NCI-H2196 treated with DMSO at 0.1 percent for 48 hours (cell line): ENCODE measurements around the gene SNCA.

ENCODE experiments used
- DNase-seq: peaks from one replicate; lab custom pipeline; 2025; ENCODE audit not compliant: unreplicated experiment; lab: John Stamatoyannopoulos, UW

Gene SNCA

DNA sequence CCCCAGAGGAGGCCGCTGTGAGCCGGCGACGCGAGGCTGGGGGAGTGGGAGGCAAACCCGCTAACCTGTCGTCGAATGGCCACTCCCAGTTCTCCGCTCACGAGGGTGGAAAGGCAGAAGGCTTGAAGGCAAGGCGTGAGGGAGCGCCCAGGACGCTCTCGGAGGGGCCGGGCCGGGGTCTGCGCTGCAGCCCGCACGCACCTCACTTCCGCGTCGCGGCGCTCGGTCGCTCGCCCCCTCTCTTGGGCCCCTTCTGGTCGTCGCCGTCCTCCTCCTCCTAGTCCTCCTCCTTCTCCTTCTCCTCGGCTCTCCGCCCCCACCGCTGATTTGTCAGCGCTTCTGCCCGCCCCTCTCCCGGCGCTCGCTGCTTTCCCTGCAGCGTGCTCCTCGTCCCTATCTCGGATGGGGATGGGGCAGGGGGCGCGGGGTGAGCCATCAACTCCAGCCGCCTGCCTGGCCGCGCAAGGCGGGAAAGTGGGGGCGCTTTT lies at the start of gene SNCA:
Gene SNCA (minus strand): TSS at position 265 of the 488 bp plus-strand sequence. CDS start 1,494 bp downstream, outside the sequence.
- DNase-seq, result peak; percentile 43

DNA sequence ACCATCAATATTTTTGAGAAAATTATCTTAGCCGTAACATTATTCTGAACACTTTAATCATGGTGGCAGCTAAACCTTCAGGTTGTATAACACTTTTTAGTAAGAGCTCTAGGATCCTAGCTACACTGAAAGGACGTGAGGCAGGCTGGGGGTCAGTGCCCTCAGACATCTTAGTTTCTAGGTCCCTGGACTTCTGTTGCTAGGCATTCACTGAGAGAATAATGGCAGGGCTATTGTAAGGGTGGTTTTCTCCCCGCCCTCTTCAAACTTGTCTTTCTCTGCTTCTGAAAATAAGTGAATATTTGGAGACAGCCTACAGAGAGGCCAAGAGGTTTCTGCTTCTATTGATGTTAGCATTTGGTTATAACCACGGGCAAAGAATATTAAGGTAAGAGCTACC lies 42.3 kb upstream of the SNCA start:
- no peak for DNase-seq

DNA sequence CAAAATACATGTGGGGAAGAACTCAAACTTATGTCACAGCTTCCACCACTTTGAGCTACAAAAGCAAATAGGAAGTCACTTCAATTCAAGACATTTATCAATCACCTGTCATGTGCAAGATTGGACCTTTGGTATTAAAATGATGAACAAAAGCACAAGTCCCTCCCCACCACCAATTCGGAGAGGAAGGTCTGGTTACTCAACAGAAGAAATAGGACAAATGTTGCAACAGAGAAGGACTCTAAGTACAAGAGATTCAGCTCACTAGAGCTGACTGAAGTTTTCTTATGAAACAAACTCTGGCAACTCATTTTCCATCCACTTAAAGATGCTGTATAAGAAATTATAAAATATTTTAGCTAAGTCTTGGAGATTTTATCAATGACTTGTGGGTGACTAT lies 41.6 kb upstream of the SNCA start:
- DNase-seq, result no peak

DNA sequence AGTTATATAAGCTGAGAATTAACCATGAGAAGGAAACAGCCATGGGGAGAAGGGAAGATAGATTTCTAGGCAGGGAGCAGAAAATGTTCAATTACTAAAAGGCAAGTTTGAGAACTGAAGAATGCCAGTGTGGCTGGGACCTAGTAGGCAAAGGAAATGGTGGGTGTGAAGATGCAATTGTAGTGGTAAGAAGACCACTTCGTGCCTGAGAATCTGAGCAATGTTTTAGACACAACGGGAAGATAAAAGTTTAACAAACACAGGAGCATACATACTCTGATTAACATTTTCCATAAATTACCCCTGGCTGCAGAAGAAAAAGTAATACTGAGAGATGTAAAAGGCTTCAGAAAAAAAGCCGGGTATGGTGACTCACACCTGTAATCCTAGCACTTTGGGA lies 39.6 kb upstream of the SNCA start:
- DNase-seq, result no peak

DNA sequence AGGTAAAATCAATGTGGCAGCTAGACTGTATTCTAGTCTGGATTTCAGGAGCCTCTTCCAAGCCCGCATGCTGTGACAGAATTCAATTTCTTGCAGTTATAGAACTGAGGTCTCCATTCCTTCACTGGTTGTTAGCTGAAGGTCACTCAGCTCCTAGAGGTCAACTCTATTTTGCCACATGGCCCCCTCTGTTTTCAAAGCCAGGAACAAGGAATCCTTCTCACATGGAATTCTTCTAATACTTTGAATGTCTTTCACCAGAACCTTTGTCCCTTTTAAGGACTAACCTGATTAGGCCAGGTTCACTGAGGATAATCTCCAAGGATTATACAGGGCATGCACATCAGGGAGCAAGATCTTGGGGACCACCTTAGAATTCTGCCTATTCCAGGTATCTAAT lies 34.2 kb upstream of the SNCA start:
- DNase-seq, result no peak

DNA sequence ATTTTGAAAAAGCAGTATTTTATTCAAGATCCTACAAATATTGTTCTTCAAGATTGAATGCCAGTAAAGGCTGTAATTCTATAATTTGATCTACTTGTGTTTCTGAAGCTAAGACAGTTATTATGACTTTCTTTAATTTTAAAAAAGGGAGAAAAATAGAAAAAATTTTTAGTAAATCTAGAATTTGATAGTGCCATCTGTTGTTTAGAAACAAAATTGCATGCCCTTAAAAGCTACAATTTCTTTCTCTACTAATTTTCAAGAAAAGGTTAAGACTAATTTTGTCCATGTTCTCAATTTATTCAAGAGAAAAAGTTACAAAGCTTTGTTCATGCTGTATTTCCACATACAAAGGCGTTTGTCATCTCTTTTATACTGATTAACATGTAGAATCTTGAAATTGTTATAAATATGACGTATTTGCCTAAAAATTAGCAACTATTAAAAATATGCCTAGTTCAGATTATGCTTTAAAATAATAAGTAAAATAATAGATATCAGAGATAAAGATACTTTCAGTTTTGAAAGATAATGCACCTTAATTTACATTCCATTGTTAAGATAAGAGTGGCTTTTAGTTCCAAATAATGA lies 32.1 kb upstream of the SNCA start:
- DNase-seq, result no peak

DNA sequence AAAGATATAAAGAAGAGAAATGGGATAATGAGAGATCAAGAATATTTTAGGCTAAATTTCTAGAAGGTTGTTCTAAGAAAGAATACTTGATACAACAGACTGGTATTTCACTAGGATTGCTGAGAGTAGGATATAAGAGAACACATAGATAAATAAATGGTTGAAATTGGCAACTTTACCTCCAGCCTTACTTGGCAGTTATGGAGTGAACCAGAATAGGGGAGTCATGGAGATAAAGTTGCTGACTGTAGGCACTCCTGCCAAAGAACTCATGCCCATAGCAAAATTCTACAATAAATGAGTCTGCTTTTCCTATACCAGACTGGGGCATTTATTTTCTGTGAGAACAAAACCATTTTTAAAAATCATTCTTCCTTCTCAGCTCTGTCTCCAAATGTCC lies 31.3 kb upstream of the SNCA start:
- DNase-seq, result no peak

DNA sequence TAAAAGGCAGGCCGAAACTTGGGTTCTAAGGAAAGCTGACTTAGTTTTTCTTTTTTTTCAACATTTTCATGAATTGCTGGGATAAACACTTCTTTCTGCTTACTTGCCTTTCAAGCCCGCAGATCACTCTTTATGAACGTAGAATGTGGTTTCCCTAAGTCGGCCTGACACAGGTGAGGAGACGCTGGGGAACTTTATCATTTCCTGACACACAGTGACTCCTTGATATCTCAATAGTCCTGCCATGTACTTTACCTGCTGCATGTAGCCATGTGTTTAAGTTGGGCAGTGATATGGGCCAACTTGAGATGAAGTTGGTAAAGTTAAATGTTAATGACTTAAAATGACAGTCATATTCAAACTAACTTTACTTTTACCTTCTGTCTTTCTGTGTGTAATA lies 26.6 kb upstream of the SNCA start:
- DNase-seq, result no peak

DNA sequence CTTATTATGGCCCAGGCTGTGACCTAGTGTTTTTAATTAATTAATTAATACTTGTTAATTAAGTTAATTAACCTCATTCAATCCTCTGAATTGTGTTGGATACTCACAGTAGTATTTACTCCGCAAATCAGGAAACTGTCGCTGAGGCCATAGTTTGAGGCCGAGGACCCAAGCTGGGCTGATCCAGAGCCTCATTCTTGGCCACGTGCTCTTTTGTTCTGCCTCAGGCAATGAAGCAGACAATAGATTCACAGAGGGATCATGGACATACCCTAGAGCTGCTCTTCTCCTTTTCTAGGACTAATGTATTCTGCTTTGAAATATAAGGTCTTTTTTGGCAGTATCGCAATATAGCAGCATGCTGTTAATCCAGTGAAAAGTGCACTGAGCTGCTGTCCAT lies 24.0 kb upstream of the SNCA start:
- no peak for DNase-seq

DNA sequence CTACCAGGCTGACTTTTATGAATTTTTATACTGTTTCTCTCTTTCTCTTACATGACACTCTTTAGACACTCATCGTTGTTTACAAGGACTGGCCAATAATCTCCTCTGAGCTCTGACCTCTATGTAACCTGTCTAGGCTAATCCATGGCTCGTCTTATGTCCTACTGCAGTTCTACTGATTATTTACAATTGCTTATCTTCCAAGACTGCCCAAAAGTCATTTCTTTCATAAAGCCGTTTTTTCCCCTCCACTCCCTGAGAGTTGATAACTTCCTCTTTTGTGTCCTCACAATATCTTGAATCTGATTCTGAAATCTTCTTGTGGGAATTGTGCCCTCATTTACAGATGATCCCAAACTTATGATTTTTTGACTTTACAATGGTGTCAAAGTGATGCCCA lies 18.3 kb upstream of the SNCA start:
- no peak for DNase-seq

DNA sequence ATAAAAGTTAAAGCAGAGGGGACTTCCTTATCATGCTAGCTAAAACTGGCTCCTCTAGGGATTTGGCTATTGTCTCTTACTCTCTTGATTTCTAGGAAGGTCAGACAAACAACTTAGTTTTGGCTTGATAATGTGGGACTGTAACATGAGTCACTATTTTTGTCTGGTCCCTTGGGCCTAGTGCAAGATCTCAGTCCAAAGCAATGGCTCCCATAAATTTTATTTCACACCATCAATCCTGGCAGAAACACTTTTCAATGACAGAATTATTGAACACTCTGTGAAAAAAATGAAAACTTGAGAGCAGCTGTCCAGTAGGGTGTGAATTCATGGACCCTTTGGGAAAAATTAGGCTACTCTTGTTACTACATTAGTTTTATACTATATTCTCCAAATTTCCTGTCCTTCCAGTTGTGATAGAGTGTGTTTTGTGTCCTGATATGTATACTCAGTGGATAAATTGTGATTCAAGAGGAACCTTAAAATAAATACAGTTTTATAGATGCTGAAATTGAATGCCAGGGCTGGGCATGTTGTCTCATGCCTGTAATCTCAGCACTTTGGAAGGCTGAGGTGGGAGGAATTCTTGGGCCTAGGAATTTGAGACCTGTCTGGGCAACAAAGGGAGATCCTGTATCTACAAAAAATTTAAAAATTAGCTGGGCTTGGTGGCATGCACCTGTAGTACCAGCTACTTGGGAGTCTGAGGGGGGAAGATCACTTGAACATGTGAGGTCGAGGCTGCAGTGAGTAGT lies 10.8 kb upstream of the SNCA start:
- no peak for DNase-seq

DNA sequence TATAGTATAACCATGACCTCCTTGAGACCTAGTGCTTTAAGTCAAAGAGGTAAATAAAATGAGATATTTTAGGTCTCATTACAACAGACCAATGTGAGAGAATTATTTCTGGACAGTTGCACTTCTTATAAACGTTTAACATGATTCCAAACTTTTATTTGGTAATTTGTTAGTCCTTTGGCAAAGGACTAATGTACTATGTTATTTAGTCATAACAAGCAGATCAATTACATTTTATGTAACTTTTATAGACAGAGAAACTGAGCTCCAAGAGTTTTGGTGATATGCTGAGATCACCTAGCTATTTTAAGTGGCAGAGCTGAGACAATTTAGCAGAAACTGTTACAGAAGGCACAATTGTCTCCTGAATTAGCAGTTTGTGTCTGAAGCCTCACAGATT lies 2.6 kb upstream of the SNCA start:
- no peak for DNase-seq

DNA sequence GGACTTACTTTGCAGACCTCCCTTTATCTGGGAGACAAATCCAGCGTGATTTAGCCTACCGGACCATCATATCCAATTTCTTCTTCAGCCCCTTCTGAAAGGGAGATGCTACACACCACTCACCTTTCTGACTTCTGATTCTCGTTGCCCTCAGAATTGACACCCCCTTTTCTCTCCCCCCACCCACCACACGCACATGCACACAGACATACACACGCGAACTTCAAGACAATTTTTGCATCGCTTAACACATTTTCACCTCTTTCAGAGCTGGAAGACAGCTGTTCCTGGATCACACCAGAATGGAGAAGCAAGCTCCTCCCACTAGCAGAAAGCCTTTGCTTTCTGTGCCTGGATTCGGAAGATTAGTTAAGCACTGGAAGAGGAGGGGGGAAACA lies 1.0 kb upstream of the SNCA start:
- DNase-seq, result no peak

DNA sequence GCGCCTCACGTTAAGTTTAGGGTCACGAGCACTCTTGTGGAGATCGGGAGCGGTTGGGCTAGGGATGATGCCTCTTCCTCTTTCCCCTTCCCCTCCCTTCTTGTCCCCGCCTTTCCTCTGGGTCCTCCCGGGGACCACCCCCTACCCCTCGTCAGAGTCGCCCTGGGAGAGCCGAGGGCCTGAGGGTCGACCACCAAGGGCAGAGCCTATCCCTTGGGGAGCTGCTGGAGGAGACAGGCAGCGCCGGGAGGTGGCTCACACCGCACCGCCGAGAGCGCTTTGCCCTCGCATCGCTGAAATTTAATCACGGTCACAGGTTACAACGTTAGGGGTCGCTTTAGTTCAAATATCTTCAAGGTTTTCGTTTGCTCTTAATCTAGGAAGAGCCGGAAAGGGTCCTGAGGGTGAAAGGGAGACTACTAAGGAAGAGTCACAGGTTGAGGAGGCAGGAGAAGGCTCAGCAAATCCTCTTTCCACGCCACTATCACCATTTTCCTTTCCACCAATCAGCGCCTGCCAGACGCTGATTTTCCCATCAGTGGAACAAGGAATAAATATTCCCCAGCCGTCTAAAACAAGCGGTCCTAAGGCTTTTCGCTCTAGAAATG lies 528 bp upstream of the SNCA start:
- peak; percentile 6 for DNase-seq

DNA sequence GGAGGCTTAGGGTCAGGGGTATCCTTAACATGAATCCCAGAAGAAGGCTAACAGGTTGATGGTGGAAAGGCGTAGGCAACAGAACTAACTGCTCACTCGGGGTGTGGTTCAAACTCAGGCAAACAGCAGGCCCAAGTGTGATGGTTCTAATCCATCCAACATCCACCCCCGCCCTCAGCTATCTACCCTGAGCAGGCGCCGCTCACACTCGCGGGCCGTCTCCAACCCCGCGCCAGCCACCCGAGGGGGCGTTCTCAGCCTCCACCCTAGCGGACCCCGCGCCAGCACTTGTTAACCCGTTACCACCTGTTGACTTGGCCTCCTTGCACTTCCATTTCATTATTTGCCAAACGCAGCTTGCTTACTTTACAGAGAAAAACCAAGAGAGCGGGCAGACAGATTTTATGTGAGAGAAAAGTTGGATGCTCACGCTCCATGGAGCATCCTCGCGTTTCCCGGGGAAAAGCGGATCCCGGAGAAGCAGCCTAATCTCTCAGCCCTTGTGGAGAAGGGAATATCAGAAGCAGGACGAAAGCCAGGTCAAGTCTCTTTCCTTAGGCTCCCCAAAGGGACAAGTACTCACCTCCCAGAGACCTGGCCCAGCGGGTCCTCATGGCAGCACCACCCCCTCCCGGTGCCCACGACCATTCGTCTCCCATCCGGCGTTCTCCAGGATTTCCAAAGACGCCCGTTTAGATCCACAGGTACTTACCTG lies 773 bp downstream of the SNCA start:
- DNase-seq, result no peak

DNA sequence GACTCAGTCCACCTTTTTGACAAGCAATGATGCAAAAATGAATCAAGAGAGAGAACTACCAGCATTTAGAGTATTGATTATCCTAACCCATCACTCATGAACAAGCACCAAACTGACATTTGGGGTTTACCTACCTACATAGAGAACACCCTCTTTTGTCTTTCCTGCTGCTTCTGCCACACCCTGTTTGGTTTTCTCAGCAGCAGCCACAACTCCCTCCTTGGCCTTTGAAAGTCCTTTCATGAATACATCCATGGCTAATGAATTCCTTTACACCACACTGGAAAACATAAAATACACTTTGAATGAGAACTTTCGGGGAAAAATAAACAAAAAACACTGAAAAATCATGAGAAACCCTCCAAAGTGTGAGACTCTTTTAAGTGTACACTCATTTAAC lies 1.5 kb downstream of the SNCA start:
- DNase-seq, result no peak

DNA sequence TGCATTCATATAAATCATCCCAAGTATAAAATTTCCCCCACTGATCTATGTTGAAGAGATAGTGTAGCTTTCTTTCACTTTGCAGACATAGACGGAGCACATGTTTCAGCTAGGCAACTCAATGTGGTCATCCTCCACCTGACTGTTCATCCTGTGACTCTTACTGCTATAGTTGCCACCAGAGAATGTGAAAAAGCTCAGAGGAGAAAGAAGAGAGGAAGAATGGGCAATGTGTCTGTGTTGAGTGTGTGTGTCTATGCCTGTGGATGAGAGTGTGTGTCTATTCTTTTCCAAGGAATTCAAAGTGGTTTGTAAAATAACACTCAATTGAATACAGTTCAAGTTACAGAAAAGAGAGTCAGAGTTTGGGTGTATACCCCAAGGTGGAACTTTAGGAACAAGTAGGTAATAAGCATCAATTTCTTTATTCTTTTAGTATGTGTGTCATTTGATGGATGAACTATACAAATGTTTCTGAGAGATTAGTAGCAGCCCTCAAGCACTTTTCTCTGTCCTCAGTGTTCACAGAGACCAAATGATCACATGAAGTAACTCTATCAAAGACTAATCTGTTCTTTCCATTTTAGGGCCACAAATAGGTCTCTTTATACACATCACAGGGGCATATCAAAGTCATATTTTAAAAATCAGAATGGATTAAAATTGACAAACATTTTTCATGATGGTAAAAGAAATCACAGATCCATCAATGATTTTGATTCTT lies 2.3 kb downstream of the SNCA start:
- DNase-seq, result no peak

DNA sequence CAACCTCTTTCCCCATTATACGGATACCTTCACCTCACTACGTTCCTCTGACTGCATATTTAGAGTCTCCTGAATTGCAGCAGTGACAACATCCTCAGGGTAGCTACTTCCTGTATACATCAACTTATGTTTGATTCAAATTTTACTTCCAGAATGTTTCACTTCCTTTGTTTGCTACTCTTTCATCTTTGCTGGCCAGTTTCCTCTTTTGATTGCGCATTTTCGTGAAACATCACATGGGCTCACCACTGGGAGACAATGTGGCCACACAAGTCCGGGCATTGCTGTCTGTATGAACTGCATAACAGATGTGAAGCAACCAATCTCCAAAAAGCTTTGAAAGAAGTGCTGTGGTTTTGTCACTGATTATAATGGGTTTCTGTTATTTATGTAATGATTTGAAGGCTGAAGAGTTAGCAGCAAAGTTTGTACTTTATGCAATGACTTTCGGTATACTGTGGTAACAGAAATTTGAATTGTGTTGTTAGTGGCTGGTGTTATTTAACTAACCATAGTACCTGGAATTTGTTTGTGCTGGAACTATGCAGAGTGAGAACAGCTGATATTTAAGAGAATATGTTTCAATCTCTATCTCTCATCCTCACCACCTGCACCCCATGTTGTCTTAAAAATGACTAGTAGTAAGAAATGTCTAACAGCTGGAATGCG lies 7.4 kb downstream of the SNCA start:
- no peak for DNase-seq

DNA sequence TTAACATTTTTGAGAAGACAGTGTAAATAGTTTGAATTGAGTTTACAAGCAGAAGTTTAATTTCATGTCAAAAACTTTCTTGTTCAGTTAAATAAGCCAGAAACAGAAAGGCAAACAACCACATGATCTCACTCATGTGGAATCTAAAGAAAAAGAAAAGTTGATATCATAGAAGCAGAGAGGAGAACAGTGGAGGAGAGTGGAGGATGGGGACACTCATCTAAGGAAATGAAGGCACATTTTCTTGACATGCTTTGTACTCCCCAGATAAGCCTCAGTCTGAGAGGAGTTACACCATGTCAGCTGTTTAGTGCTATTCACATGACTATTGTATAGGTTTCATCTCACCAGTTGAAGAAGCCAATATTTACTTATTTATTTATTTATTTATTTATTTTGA lies 13.5 kb downstream of the SNCA start:
- DNase-seq, result no peak

DNA sequence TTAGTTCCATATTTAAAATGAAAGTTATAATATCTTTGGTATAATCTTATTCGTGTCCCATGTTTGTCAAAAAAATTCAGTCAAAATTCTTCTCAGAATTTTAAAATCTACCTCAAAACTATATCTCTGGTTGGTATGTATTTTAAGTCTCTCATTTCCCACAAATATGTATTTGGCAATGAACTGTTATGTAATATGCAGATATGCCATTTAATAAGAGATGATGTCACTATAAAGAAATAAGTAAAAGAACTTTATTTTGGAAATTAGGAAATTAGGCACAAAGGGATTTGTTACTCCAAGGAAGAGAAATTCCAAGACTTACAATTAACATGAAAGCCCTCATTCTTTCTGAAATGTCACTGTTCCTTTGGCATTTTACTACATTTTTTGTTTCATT lies 15.3 kb downstream of the SNCA start:
- no peak for DNase-seq

DNA sequence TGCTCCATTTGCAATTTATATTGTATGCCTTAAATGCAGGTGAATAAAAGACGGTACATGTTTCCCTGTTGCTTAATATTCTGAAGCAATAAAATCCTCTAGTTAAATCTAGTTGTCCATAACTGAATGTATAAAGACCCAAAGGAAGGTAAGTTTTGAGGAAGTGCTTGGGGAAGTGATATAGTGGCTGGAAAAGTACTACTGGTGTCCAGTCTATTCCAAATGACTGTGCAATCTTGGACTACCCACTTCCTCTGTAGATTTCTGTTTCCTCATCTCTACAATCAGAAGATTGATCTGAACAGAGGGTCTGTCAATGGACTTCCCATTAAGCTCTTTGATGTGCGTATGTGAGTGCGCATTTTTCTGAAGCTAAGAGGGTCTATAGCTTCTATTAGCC lies 17.0 kb downstream of the SNCA start:
- DNase-seq, result no peak
